ENCODE data around the gene ATP2B1.
"Not testable (repeated sequence)": the region's sequence is repeated elsewhere in the genome, so short reads cannot be mapped to it uniquely, and the experiment has no call there.

Gene ATP2B1

DNA sequence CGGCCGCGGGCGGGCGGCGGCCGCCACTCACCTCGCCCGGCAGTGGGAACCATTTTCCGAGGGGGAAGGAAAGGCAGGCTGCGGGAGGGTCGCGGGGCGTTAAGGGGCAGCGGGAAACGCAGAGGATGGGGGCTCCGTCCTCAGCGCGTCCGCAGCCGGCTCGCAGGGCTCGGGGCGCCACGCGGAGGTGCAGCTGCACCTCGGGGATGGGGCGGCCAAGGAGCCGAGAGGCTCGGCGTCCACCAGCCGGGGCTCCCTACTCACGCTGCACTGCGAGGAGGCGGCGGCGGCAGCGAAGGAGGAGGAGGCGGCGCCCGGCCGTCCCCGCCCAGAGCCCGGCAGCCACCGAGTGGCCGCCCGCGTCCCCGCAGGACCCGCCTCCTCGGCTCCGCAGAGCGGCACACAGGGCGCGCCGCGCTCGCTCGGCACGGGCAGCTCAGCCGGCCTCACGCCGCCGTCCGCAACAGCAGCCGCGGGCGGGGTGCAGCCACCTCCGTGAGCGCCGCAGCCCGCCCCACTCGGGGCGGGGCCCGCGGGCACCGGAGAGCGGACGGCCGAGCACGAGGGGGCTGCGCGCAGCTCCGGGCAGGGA, at the start of gene ATP2B1:
TSS of gene ATP2B1 (minus strand) at position 274 of the 592 bp plus-strand sequence. CDS start 52,952 bp downstream, outside the sequence.
- peak; percentile 89 for DNase-seq

DNA sequence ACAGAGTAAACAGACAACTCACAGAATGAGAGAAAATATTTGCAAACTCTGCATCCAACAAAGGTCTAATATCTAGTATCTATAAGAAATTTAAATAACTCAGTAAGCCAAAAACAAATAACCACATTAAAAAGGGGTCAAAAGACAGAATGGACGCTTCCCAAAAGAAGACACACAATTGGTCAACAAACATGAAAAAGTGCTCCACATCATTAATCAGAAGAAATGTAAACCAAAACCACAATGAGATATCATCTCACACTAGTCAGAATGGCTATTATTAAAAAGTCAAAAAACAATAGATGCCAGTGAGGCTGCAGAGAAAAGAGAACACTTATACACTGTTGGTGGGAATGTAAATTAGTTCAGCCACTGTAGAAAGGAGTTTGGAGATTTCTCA, 49.3 kb upstream of the ATP2B1 start:
- not testable (repeated sequence) for DNase-seq

DNA sequence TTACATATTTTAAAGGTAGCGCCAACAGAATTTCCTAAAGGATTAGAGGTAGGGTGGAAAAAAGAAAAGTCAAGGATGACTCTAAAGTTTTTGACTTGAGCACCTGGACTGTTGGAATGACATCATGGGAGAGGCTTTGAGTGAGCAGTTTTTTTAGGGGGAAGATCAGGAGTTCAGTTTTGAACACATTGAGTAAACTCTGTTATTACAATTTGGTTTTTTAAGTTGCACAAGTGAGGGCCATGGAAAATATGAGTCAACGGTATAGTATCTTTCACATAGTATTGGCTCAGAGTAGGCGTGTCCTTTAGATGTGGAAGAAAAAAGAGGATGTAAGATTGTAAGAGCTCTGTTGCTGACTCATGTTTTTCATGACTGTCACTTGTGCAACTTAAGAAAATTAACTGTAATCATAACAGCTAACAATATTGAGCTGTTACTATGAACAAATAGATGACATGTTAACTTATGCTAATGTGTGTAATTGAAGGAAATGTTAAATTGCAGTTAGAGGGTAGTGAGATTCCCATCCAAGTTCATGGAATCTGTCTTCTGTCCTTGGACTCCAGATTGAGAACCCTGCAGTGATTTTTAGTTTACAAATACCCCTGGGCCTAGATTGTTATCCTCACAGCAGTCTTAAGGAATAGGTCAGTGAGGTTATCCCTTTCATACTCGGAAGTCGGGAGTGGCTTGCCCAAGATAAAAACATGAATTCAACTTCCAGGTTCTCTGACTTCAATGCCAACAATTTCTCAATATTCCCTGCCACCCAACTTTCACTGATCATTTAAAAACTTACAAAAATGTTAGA, 48.2 kb upstream of the ATP2B1 start:
- peak; percentile 97 for DNase-seq

GRCh38 chr12:89756194-89756584, 47.6 kb upstream of the ATP2B1 start:
- DNase-seq = peak; percentile 53

- DNase-seq = no peak
These were observed 45.4 kb upstream of the ATP2B1 start for GRCh38 chr12:89753997-89754396.

DNA sequence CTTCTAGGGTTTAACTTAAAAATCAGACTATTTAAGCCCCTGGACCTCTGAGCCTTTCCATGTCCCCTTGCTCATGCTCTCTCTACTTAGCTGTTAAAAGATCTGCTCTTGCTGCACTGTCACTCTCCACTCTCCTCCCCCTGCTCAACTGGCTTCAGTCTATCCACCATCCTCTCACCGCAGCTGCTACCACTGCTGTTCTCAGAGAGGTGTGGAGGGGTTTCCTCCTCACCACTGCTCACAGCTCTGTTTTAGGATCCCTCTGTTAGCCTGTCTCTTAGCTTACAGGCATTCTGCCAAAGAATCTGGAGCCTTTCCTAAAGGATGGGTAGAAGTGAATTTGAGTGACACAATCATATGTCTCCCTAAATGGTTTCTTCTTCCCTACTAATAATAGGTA, 43.7 kb upstream of the ATP2B1 start:
- DNase-seq = no peak

DNA sequence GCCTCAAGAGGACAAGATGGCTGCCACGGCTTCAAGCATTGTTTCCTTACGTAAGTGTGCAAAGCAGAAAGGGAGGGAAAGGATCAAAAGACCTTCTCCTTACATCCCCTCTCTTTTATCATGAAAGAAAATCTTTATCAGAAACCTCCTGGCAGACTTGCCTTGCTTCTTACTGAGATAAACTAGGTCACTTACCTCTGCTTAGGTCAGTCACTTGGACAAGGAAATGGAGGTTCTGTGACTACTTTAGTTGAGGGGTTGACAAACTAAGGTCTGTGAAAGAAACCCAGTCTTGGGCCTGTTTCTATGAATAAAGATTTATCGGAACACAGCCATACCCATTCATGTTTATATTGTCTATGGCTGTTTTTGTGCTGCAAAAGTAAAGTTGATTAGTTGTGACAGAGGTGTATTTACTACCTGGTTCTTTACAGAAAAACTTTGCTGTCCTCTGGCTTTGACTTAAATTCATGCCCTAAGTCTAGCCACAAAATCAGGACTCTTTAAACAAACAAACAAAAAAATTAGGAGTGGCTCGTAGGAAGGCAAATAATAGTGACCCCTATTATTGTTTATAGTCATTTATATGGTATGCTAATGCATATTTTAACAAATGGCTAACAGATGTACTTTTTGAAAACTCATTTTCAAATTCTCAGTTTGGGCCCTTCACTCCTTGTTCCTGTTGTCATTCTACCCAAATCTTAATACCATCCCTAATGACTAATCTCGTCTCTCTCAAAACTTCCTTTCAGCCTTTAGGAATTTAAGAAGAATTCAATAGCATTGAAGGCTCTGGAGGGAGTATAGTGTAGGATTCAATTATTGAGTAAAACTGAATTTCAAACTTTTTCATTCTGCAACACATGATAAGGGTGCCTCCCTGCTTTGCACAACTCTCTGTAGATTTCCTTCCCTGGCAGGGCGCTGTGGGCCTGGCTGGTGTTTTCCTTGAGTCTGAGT, 42.0 kb upstream of the ATP2B1 start:
- DNase-seq = no peak

DNA sequence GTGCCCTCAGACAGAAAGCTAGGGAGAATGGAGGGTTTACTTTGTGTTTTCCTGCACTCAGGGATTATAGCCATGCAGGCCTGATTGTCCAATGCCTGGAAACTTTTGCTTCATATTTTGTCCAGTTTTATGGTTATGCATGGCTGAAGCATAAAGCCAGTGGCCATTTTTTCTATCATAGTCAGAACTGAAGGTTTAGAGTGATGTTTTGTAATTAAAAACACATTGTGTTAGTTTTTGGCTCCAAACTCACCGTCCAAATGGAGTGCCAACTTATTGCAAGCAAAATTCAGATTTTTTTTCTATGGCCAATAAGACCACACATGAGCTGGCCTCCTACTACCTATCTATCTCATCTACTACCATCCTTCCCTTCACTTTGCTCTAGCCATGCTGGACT, 40.2 kb upstream of the ATP2B1 start:
- DNase-seq = no peak

- DNase-seq = no peak
These were observed 36.6 kb upstream of the ATP2B1 start for GRCh38 chr12:89745286-89745685.

- DNase-seq = no peak
These were observed 33.8 kb upstream of the ATP2B1 start for GRCh38 chr12:89742337-89743022.

DNA sequence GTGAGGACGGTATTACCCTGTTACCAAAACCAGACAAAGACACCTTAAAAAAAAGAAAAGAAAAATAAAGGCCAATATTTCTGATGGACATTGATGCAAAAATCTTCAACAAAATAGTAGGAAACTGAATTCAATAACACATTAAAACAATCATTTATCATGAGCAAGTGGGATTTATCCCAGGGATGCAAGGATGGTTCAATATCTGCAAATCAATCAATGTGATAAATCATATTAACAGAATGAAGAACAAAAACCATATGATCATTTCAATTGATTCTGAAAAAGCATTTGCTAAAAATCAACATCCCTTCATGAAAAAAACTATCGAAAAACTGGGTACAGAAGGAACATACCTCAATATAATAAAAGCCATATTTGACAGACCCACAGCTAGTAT, 32.3 kb upstream of the ATP2B1 start:
- DNase-seq = no peak

GRCh38 chr12:89736995-89737394, 28.4 kb upstream of the ATP2B1 start:
- peak; percentile 47 for DNase-seq

DNA sequence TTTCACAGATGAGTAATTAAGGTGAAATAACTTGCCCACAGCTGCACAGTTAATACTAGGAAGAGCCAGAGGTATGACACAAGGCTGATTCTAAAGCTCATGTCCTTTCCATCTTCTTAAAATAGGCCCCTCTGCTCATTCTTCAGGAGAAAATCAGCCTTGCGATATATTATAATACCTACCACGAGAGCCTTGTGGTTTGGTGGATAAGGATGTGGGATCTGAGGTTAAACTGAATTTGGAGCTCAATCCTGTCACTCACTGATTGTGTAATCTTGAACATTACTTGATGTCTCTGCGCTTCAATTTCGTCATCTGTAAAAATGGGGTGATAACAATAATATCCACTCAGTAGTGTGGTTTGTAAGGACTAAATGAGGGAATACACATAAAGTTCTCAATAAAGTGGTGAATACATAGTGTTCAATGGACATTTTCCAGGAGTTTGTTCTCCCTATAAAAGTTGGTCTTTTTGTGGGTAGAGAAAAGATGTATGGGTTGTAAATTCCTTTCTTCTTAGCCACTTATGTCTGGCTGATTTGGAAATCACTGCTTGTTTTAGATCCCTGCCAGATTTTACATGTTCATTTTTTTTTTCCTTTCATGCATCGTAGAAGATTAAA, 25.1 kb upstream of the ATP2B1 start:
- DNase-seq = peak; percentile 86

- no peak for DNase-seq
These were observed 23.9 kb upstream of the ATP2B1 start for GRCh38 chr12:89732522-89732921.

DNA sequence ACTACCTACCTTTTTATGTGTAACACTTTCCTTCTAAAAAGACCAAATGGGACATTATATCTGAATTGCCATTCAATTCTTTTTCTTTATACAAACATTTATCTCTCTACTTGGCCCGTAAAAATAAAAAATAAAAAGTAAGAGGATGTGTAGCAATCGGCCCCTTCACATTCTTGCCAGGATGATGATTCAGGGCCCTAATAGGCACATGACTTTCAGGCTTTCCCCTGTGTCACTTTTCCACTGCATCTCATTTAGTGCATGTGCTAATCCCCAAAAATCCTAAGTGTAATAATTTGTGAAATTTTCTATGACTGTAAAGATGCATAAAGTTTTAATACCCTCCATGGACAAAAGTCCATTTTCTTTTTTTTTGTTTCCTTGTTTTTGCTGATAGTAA, 23.0 kb upstream of the ATP2B1 start:
- no peak for DNase-seq

DNA sequence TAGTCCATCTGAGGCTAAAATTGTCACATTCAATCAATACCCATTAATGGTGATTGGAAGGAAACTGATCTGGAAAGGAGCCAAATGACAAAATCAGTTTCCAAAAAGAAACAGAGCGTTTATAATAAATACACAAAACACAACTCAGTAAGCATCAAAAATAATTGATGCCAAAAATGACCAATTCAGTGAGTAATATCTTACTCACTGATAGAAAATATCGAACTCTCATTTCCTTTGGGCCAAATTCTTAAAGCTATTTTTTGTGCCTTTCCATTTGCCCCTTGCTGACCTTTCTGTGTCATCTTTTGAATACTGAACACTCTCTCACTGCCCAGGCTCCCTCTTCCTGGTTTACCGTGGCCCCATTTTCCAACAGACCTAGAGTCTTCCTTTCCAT, 22.5 kb upstream of the ATP2B1 start:
- DNase-seq = no peak

- DNase-seq = peak; percentile 34
These were observed 21.4 kb upstream of the ATP2B1 start for GRCh38 chr12:89729946-89730459.

- DNase-seq = no peak
These were observed 14.6 kb upstream of the ATP2B1 start for GRCh38 chr12:89723276-89723675.

DNA sequence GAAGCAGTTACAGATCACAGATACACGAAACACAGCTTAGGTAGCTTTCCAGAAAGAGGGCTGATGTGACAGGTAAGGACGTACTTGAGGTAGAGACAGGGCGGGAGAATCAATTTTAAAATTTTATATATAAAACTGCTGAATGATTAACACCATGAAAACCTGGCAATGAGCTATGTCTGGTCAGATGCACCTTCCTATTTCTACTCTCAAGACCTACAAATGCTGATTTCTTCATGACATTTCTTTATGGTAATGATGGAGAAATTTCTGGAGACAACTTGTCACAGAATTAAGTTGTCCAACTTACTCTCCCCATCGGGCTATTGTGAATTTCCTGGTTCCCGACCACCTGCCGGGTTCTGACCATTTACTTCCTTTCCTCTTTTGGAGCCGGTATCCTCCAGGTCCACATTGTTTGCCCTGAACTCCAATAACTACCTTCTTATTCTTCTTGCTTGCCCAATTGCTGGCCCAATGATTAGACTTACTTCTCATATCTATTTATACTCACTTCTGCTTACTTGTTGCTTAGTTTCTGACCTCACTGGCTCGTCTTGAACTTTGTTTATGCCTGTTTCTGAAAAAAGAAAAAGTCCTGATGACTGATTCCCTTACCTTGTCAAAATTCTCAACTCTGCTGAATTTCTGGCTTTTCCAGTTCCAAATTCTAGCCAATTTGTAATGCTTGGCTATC, 12.8 kb upstream of the ATP2B1 start:
- no peak for DNase-seq

GRCh38 chr12:89717759-89718523, 9.3 kb upstream of the ATP2B1 start:
- no peak for DNase-seq

GRCh38 chr12:89712706-89713105, 4.1 kb upstream of the ATP2B1 start:
- no peak for DNase-seq

Data from hematopoietic multipotent progenitor cell treated with erythropoietin and hydrocortisone succinate and interleukin-3 and kit ligand, for 6 days (in vitro differentiated cells).